Measurements from ENCODE around the gene SCYGR3. TPM values are rescaled to one million over a fixed set of nuclear protein-coding genes. Genes with fewer than 3 reads are reported as not detected.

Gene SCYGR3
- total RNA-seq, 1 experiment from 2014 or later = not detected

GRCh38 chr2:227579791-227580190, 34.8 kb downstream of the SCYGR3 start:
- Histone ChIP-seq H4K5ac (ENCODE audit: insufficient read length, low read depth, low read length) (no peak overlapping the region), H3K4ac (ENCODE audit: low read depth, low read length) (no peak overlapping the region), H3K9me3 (ENCODE audit: control insufficient read depth, low read depth, low read length) (peaks cover 4% of the 10 kb centered on the region), H4K20me1 (ENCODE audit: control insufficient read depth, insufficient read depth, insufficient read length) (no peaks in the 10 kb centered on the region), H3K4me2 (ENCODE audit: insufficient read depth, insufficient read length, low read length) (no peak overlapping the region), H2AFZ (ENCODE audit: low read length) (no peak overlapping the region), H4K91ac (ENCODE audit: insufficient read length, low read depth, low read length) (no peak overlapping the region), H2AK5ac (ENCODE audit: insufficient read length, low read length) (no peak overlapping the region), H3K56ac (ENCODE audit: insufficient read length, low read depth, low read length) (no peak overlapping the region), H2BK20ac (ENCODE audit: low read depth, low read length, poor library complexity, severe bottlenecking) (no peak overlapping the region), H2BK5ac (ENCODE audit: insufficient read length, low read length) (no peak overlapping the region), H3K27me3 (ENCODE audit: insufficient read depth, low read length) (no peaks in the 10 kb centered on the region), H3K27ac (ENCODE audit: insufficient read length, low read depth, low read length) (no peak overlapping the region), H4K8ac (replicated peaks; ENCODE audit: insufficient read length, low read depth, low read length) (no peak overlapping the region), H2BK15ac (ENCODE audit: low read depth, low read length) (no peak overlapping the region), H3K14ac (ENCODE audit: insufficient read depth, low read length) (no peak overlapping the region), H2BK120ac (ENCODE audit: low read depth, low read length, poor library complexity, severe bottlenecking) (no peak overlapping the region), H3K9ac (ENCODE audit: extremely low read depth, insufficient read length, low read length) (no peak overlapping the region), H3T11ph (ENCODE audit: low read length) (no peak overlapping the region), H3K18ac (ENCODE audit: insufficient read length, low read depth, low read length) (no peak overlapping the region), H3K23ac (ENCODE audit: insufficient read length, low read depth, low read length) (no peak overlapping the region), H2BK12ac (ENCODE audit: insufficient read length, low read depth, low read length) (no peak overlapping the region), H3K79me2 (ENCODE audit: insufficient read depth, low read length) (no peaks in the 10 kb centered on the region), H3K79me1 (ENCODE audit: insufficient read depth, low read depth, low read length, poor library complexity, severe bottlenecking) (no peaks in the 10 kb centered on the region), H3K23me2 (ENCODE audit: insufficient read length, low read depth, low read length, poor library complexity, severe bottlenecking) (no peaks in the 10 kb centered on the region), H3K4me1 (ENCODE audit: insufficient read depth, low read length) (no peaks in the 10 kb centered on the region)
- Mint-ChIP-seq H3K4me3 (no peak overlapping the region), H3K27ac (no peak overlapping the region), H3K4me1 (peaks cover 6 to 7% of the 10 kb centered on the region in 2 experiments), H3K27me3 (ENCODE audit: low read depth) (no peaks in the 10 kb centered on the region), H3K36me3 (ENCODE audit: insufficient read depth in 1 of 3, low read depth in 3 of 3) (peaks cover 5 to 12% (median 7%) of the 10 kb centered on the region in 3 experiments; a peak in 5 of 7 replicates), H3K9me3 (peaks cover 15 to 17% of the 10 kb centered on the region in 2 experiments)
- no peak for TF ChIP-seq CTCF (conservative IDR thresholded peaks at IDR 0.05)
- WGBS (ENCODE audit: extremely low coverage, insufficient read length, low lambda C conversion rate) = no CpG with 5 or more reads among the region's 1 CpG
- no peak for DNase-seq
